Heart left ventricle (tissue), 13 donors: ENCODE results near the gene MYH15.

ENCODE experiments used
- POLR2A ChIP-seq, 2 donors: fragments of 450-650 bp; IDR thresholded peaks; one replicate each; pipeline ENCODE4 v1.6.1; 2017; ENCODE audit warnings: antibody characterized with exemption in 2 of 2, mild to moderate bottlenecking in 2 of 2, moderate library complexity in 2 of 2
- TF ChIP-seq, protein P1 (sequence below), 12 donors: fragments of 200-600 bp; sonication (generic) in 4 of 12; IDR thresholded peaks; one replicate each; pipeline versions ENCODE4 v1.5.0 to v1.8.0; 2018 to 2022; ENCODE audit warnings: antibody characterized with exemption in 12 of 12, mild to moderate bottlenecking in 5 of 12
- donor health status: ischemic (EF 13 %, LVEDD 7.1; RV severe dilation, severe dysfunction).
- donor health status: DM: no; HTN: yes; CAD: no.
- donor health status: DM: no; HTN: no; CAD: no.
- donor health status: ischemic (EF 25% LVEDD 6.9; RV normal size, moderate dysfunction).
- donor health status: ischemic (EF 25% LVEDD 5.7; RV mildly dilated, moderate dysfunction).
- donor health status: ischemic (EF 35%, LVEDD 5.7; RV mildly dilated, moderate dysfunction).
- donor health status: nonischemic (EF 11% LVEDD 7.7; RV severe dilation, severe dysfunction).
- donor health status: DM: yes; HTN: yes; CAD: no.
- donor health status: PGD.
- donor health status: ischemic (EF 29% LVEDD 5.4; RV normal size, mild dysfunction).
- donor health status: nonischemic (EF 23%, LVEDD 6.1; RV moderate dilation, normal function).

DNA sequence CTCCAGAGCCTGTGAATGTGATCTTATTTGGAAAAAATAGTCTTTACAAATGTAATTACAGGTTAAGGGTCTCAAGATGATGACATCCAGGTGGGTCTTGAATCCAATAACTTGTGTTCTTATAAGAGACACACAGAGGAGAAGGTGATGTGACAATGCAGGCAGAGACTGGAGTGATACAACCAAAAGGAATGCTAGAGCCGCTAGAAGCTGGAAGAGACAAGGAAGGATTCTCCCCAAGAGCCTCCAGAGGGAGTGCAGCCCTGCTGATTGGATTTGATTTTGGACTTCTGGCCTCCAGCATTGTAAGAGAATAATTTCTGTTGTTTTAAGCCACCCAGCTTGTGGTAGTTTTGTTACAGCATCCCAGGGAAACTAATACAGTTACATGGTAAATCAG is 9.7 kb downstream of the MYH15 start:
- TF ChIP-seq, protein P1, sequence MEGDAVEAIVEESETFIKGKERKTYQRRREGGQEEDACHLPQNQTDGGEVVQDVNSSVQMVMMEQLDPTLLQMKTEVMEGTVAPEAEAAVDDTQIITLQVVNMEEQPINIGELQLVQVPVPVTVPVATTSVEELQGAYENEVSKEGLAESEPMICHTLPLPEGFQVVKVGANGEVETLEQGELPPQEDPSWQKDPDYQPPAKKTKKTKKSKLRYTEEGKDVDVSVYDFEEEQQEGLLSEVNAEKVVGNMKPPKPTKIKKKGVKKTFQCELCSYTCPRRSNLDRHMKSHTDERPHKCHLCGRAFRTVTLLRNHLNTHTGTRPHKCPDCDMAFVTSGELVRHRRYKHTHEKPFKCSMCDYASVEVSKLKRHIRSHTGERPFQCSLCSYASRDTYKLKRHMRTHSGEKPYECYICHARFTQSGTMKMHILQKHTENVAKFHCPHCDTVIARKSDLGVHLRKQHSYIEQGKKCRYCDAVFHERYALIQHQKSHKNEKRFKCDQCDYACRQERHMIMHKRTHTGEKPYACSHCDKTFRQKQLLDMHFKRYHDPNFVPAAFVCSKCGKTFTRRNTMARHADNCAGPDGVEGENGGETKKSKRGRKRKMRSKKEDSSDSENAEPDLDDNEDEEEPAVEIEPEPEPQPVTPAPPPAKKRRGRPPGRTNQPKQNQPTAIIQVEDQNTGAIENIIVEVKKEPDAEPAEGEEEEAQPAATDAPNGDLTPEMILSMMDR (IDR thresholded peaks at IDR 0.05), result no peak
- TF ChIP-seq POLR2A (IDR thresholded peaks at IDR 0.05), result no peak
